Measurements from ENCODE around the gene LBX2.

DNA sequence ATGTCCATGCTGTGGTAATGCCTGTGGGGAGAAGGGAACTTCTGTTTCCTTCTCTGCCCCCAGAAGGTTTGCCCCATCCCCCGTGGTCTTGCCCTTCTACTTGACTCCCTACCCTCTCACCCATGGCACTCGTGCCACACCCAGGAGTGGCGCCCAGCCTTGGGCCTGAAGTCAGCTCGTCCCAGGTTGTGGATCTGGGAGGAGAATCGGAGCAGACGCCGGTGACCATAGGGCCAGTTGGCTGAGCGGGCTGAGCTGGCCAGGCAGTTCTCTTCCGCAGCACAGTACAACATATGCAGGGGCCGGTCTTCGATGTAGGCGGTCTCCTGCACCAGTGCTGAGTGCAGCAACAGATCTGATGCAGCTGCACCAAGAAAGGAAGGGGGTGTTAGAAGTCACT, 35.0 kb upstream of the LBX2 start:
- TF ChIP-seq CTCF (IDR thresholded peaks at IDR 0.05) = no peak
- no peak for TF ChIP-seq POLR2AphosphoS5 (IDR thresholded peaks at IDR 0.05; ENCODE audit: low read depth, low read length)
- TF ChIP-seq, protein P1, sequence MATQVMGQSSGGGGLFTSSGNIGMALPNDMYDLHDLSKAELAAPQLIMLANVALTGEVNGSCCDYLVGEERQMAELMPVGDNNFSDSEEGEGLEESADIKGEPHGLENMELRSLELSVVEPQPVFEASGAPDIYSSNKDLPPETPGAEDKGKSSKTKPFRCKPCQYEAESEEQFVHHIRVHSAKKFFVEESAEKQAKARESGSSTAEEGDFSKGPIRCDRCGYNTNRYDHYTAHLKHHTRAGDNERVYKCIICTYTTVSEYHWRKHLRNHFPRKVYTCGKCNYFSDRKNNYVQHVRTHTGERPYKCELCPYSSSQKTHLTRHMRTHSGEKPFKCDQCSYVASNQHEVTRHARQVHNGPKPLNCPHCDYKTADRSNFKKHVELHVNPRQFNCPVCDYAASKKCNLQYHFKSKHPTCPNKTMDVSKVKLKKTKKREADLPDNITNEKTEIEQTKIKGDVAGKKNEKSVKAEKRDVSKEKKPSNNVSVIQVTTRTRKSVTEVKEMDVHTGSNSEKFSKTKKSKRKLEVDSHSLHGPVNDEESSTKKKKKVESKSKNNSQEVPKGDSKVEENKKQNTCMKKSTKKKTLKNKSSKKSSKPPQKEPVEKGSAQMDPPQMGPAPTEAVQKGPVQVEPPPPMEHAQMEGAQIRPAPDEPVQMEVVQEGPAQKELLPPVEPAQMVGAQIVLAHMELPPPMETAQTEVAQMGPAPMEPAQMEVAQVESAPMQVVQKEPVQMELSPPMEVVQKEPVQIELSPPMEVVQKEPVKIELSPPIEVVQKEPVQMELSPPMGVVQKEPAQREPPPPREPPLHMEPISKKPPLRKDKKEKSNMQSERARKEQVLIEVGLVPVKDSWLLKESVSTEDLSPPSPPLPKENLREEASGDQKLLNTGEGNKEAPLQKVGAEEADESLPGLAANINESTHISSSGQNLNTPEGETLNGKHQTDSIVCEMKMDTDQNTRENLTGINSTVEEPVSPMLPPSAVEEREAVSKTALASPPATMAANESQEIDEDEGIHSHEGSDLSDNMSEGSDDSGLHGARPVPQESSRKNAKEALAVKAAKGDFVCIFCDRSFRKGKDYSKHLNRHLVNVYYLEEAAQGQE (IDR thresholded peaks at IDR 0.05; ENCODE audit: insufficient read depth in 1 of 2, low read depth in 2 of 2, low read length in 1 of 2) = no peak
- TF ChIP-seq TCF7L2 (IDR thresholded peaks at IDR 0.05; ENCODE audit: low read depth, low read length) = no peak

Measured in Panc1 (cell line).